Measurements from ENCODE around the gene PPT2.
"Not testable (repeated sequence)": the region's sequence is repeated elsewhere in the genome, so short reads cannot be mapped to it uniquely, and the experiment has no call there.

PPT2 gene

GRCh38 chr6:32208996-32209395, 55.1 kb downstream of the PPT2 start:
- Histone ChIP-seq H3K27me3 (replicated peaks; ENCODE audit: control insufficient read depth, insufficient read depth, low read length) (peaks cover 16% of the 10 kb centered on the region), H3K4me1 (ENCODE audit: control insufficient read depth, insufficient read depth, low read length) (no peaks in the 10 kb centered on the region), H3K4me3 (ENCODE audit: low read length) (no peak overlapping the region), H3K9ac (ENCODE audit: low read length) (no peak overlapping the region), H3K36me3 (ENCODE audit: control insufficient read depth, insufficient read depth, low read length, severe bottlenecking) (no peaks in the 10 kb centered on the region), H3K9me3 (ENCODE audit: control insufficient read depth, low read length) (no peaks in the 10 kb centered on the region)
- DNase-seq (ENCODE audit: low read depth), result no peak

- Histone ChIP-seq H3K4me1 (ENCODE audit: control insufficient read depth, insufficient read depth, low read length) (no peaks in the 10 kb centered on the region), H3K9me3 (ENCODE audit: control insufficient read depth, low read length) (no peaks in the 10 kb centered on the region), H3K9ac (ENCODE audit: low read length) (no peak overlapping the region), H3K4me3 (ENCODE audit: low read length) (no peak overlapping the region), H3K36me3 (ENCODE audit: control insufficient read depth, insufficient read depth, low read length, severe bottlenecking) (no peaks in the 10 kb centered on the region), H3K27me3 (replicated peaks; ENCODE audit: control insufficient read depth, insufficient read depth, low read length) (peaks cover 15% of the 10 kb centered on the region)
- DNase-seq (ENCODE audit: low read depth), result no peak
These were observed 56.3 kb downstream of the PPT2 start for GRCh38 chr6:32210191-32210601.

DNA sequence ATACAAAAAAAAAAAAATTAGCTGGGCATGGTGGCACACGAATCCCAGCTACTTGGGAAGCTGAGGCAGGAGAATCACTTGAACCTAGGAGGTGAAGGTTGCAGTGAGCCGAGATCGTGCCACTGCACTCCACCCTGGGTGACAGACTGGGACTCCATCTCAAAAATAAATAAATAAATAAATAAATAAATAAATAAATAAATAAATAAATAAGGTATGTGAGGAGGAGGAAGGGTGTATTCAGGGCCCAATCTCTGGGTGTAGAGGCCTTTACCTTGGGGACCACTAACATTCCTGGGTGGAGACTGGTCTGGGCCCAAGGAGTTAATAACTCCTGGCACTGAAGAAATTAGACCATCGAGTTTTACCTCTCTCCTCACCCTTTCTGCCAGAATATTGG, 57.5 kb downstream of the PPT2 start:
- H3K4me1 ChIP-seq (ENCODE audit: control insufficient read depth, insufficient read depth, low read length); H3K4me3 ChIP-seq (ENCODE audit: low read length); DNase-seq (ENCODE audit: low read depth); H3K9me3 ChIP-seq (ENCODE audit: control insufficient read depth, low read length); H3K36me3 ChIP-seq (ENCODE audit: control insufficient read depth, insufficient read depth, low read length, severe bottlenecking); H3K9ac ChIP-seq (ENCODE audit: low read length): not testable (repeated sequence)
- H3K27me3 ChIP-seq (replicated peaks; ENCODE audit: control insufficient read depth, insufficient read depth, low read length), result peaks cover 19% of the 10 kb centered on the region

DNA sequence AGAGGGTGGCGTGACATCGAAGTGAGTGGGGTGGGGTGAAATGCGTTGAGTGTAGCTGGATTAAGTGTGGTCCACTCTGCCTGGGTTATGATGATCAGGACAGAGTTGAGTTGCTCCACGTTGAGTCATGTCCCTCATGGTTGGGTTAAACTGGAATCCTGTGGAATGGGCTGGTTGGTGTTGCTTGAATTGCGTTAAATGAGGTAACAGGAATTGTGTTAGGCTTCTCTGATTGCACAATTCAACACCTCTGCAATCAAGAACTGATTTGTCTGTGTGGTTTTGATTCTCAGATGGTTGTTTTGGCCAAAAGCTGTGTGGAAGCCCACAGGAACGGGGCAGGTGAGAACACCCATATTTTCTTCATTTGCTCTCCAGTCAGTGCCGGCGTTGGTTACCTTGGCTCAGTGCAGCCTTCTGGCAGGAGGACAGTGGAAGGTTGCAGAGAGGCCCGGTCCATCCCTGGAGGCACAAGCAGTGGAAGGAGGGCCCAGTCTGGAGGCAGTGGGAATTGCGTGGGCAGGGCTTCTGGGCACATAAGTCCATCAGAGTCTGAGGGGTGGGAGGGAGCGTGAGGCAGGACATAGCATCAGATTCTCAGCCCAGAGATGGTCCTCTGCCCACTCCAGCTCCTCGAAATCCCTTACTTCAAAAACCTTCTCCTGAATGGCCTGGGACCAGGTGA, 58.3 kb downstream of the PPT2 start:
- H3K36me3 ChIP-seq (ENCODE audit: control insufficient read depth, insufficient read depth, low read length, severe bottlenecking), result no peaks in the 10 kb centered on the region
- no peak for DNase-seq (ENCODE audit: low read depth)
- H3K9me3 ChIP-seq (ENCODE audit: control insufficient read depth, low read length), result no peaks in the 10 kb centered on the region
- no peak overlapping the region for H3K9ac ChIP-seq (ENCODE audit: low read length)
- no peak overlapping the region for H3K4me3 ChIP-seq (ENCODE audit: low read length)
- peaks cover 19% of the 10 kb centered on the region for H3K27me3 ChIP-seq (replicated peaks; ENCODE audit: control insufficient read depth, insufficient read depth, low read length)
- H3K4me1 ChIP-seq (ENCODE audit: control insufficient read depth, insufficient read depth, low read length), result no peaks in the 10 kb centered on the region
